Keratinocyte (primary cell): ENCODE data around the gene RNF17. TPM values are rescaled to one million over a fixed set of nuclear protein-coding genes. Genes with fewer than 3 reads are reported as not detected.

Experiments used
- DNase-seq: peaks from one replicate; pipeline ENCODE4 v3.0.0-alpha.2; 2011; ENCODE audit warnings: low read depth, missing footprints, low spot score
- FAIRE-seq: peaks from 2 replicates; lab custom pipeline; 2011; peaks lifted over from hg19 to GRCh38; lab: Jason Lieb, UNC
- H2AFZ ChIP-seq: 2 replicates; pipeline ENCODE4 v1.6.0; 2012; ENCODE audit warnings: low read length, control low read depth, inconsistent platforms; ENCODE audit not compliant: control insufficient read depth
- H3K27ac ChIP-seq: 2 replicates; pipeline ENCODE4 v1.5.1; 2011; ENCODE audit warnings: low read length; ENCODE audit not compliant: control insufficient read depth, insufficient read depth
- H3K27me3 ChIP-seq: 3 replicates; pipeline ENCODE4 v1.6.0; 2011; ENCODE audit warnings: low read length; ENCODE audit not compliant: control insufficient read depth, insufficient read depth; ENCODE audit errors: extremely low read depth
- H3K36me3 ChIP-seq, 2 experiments: 2 replicates in 1 of 2; 3 replicates in 1 of 2; pipeline ENCODE4 v1.5.1; 2011; ENCODE audit warnings: low read length in 2 of 2, mild to moderate bottlenecking in 1 of 2; ENCODE audit not compliant: control insufficient read depth in 2 of 2, insufficient read depth in 2 of 2; ENCODE audit errors: extremely low read depth in 1 of 2
- H3K4me1 ChIP-seq: 3 replicates; pipeline ENCODE4 v1.5.1; 2011; ENCODE audit warnings: low read length; ENCODE audit not compliant: control insufficient read depth, insufficient read depth; ENCODE audit errors: extremely low read depth
- H3K4me2 ChIP-seq: 3 replicates; pipeline ENCODE4 v1.6.0; 2011; ENCODE audit warnings: low read depth, low read length; ENCODE audit not compliant: control insufficient read depth, insufficient read depth; ENCODE audit errors: extremely low read depth
- H3K4me3 ChIP-seq, 3 experiments: fragments of 200-600 bp in 1 of 3; sonication (generic) in 1 of 3; 2 replicates in 2 of 3; 3 replicates in 1 of 3; pipeline ENCODE4 v1.5.1; 2011 to 2016; ENCODE audit warnings: low read length in 3 of 3, mild to moderate bottlenecking in 3 of 3, control low read depth in 2 of 3, inconsistent platforms in 1 of 3, low read depth in 1 of 3, mixed read lengths in 1 of 3, mixed run types in 1 of 3, moderate library complexity in 1 of 3; ENCODE audit not compliant: control insufficient read depth in 2 of 3, insufficient read depth in 2 of 3; ENCODE audit errors: extremely low read depth in 1 of 3
- H3K79me2 ChIP-seq: 2 replicates; pipeline ENCODE4 v1.6.0; 2012; ENCODE audit warnings: low read length; ENCODE audit not compliant: control insufficient read depth, insufficient read depth
- H3K9ac ChIP-seq: 3 replicates; pipeline ENCODE4 v1.6.0; 2011; ENCODE audit warnings: low read length; ENCODE audit not compliant: control insufficient read depth, insufficient read depth; ENCODE audit errors: extremely low read depth
- H3K9me1 ChIP-seq: 3 replicates; pipeline ENCODE4 v1.6.0; 2011; ENCODE audit warnings: low read length; ENCODE audit not compliant: control insufficient read depth, insufficient read depth; ENCODE audit errors: extremely low read depth
- H3K9me3 ChIP-seq: 2 replicates; pipeline ENCODE4 v1.5.1; 2012; ENCODE audit warnings: low read depth, low read length; ENCODE audit not compliant: control insufficient read depth
- H4K20me1 ChIP-seq: 3 replicates; pipeline ENCODE4 v1.6.0; 2011; ENCODE audit warnings: low read length; ENCODE audit not compliant: control insufficient read depth, insufficient read depth; ENCODE audit errors: extremely low read depth
- EZH2 ChIP-seq: IDR thresholded peaks from one replicate; pipeline ENCODE4 v1.6.1; 2012; ENCODE audit warnings: inconsistent platforms, mild to moderate bottlenecking, low read length, moderate library complexity
- dilution Hi-C: fragments of 300-500 bp; cut with MboI; formaldehyde crosslinking; loops from one replicate; pipeline ENCODE4 v1.7.0; 2020; ENCODE audit warnings: low sequenced_read_pairs; ENCODE audit not compliant: extremely low pct_ligation_motif_present
- polyA plus RNA-seq, 5 experiments: library from polyadenylated mRNA; depleted of rRNA in 3 of 5; stranded (reverse) in 3 of 5; stranded (forward) in 1 of 5; unstranded in 1 of 5; fragments of >200 nt; gene quantifications; 1 replicate in 1 of 5; 2 replicates in 3 of 5; 3 replicates in 1 of 5; pipeline versions ENCODE4 v1.2.1 to v1.2.3, GENCODE V29; 2011 to 2012; ENCODE audit warnings: missing spikeins in 2 of 5, low read depth in 1 of 5, low replicate concordance in 1 of 5
- TF ChIP-seq, protein P1 (sequence below), 3 experiments: IDR thresholded peaks in 1 of 3; conservative IDR thresholded peaks in 1 of 3; optimal IDR thresholded peaks in 1 of 3; 2 replicates in 2 of 3; 3 replicates in 1 of 3; pipeline versions ENCODE3 to v1.5.1; 2011; ENCODE audit warnings: low read length in 3 of 3, mild to moderate bottlenecking in 3 of 3, moderate library complexity in 2 of 3, control low read depth in 1 of 3, inconsistent platforms in 1 of 3; ENCODE audit not compliant: insufficient read depth in 2 of 3; ENCODE audit errors: extremely low read depth in 1 of 3

Gene RNF17
- polyA plus RNA-seq, 1 donor (not counting 4 experiments of a cell fraction or from before 2014, with no cell fraction given), result not detected

- H3K4me1 ChIP-seq, result peaks cover 2% of the 10 kb centered on the region
- FAIRE-seq (no peak), DNase-seq (no peak)
- no peaks in the 10 kb centered on the region for H4K20me1 ChIP-seq
- no peaks in the 10 kb centered on the region for H3K79me2 ChIP-seq
- no peak overlapping the region for H3K4me3 ChIP-seq
- no peak overlapping the region for H3K27ac ChIP-seq
- no peak overlapping the region for H2AFZ ChIP-seq
- peaks cover 29% of the 10 kb centered on the region for H3K27me3 ChIP-seq
- H3K9me3 ChIP-seq, result no peaks in the 10 kb centered on the region
- H3K9ac ChIP-seq, result no peak overlapping the region
- H3K36me3 ChIP-seq, result no peaks in the 10 kb centered on the region
- no peaks in the 10 kb centered on the region for H3K9me1 ChIP-seq
- TF ChIP-seq, protein P1, sequence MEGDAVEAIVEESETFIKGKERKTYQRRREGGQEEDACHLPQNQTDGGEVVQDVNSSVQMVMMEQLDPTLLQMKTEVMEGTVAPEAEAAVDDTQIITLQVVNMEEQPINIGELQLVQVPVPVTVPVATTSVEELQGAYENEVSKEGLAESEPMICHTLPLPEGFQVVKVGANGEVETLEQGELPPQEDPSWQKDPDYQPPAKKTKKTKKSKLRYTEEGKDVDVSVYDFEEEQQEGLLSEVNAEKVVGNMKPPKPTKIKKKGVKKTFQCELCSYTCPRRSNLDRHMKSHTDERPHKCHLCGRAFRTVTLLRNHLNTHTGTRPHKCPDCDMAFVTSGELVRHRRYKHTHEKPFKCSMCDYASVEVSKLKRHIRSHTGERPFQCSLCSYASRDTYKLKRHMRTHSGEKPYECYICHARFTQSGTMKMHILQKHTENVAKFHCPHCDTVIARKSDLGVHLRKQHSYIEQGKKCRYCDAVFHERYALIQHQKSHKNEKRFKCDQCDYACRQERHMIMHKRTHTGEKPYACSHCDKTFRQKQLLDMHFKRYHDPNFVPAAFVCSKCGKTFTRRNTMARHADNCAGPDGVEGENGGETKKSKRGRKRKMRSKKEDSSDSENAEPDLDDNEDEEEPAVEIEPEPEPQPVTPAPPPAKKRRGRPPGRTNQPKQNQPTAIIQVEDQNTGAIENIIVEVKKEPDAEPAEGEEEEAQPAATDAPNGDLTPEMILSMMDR (optimal IDR thresholded peaks at IDR 0.05 in 1 of 3, IDR thresholded peaks at IDR 0.05 in 1 of 3, conservative IDR thresholded peaks at IDR 0.05 in 1 of 3; ENCODE audit: extremely low read depth in 1 of 3, insufficient read depth in 2 of 3, low read length in 3 of 3), result no peak
- no peak for TF ChIP-seq EZH2
- dilution Hi-C loops, result no loop called here
- no peak overlapping the region for H3K4me2 ChIP-seq
Measured at GRCh38 chr13:24742294-24742693, 21.7 kb upstream of the RNF17 start.

- peaks cover 36% of the 10 kb centered on the region for H3K27me3 ChIP-seq
- H3K27ac ChIP-seq, result no peak overlapping the region
- H3K9me3 ChIP-seq, result no peaks in the 10 kb centered on the region
- H3K9me1 ChIP-seq, result no peaks in the 10 kb centered on the region
- no peak overlapping the region for H2AFZ ChIP-seq
- H4K20me1 ChIP-seq, result no peaks in the 10 kb centered on the region
- H3K4me3 ChIP-seq, result no peak overlapping the region
- no peaks in the 10 kb centered on the region for H3K79me2 ChIP-seq
- H3K4me1 ChIP-seq, result peaks cover 7% of the 10 kb centered on the region
- dilution Hi-C loops, result no loop called here
- TF ChIP-seq, protein P1 (optimal IDR thresholded peaks at IDR 0.05 in 1 of 3, IDR thresholded peaks at IDR 0.05 in 1 of 3, conservative IDR thresholded peaks at IDR 0.05 in 1 of 3; ENCODE audit: extremely low read depth in 1 of 3, insufficient read depth in 2 of 3, low read length in 3 of 3), result no peak
- no peak for TF ChIP-seq EZH2
- H3K9ac ChIP-seq, result no peak overlapping the region
- DNase-seq (no peak), FAIRE-seq (no peak)
- H3K4me2 ChIP-seq, result no peak overlapping the region
- H3K36me3 ChIP-seq, result no peaks in the 10 kb centered on the region
Measured at GRCh38 chr13:24742977-24743376, 21.0 kb upstream of the RNF17 start.
